ENCODE data around the gene TPSB2.

DNA sequence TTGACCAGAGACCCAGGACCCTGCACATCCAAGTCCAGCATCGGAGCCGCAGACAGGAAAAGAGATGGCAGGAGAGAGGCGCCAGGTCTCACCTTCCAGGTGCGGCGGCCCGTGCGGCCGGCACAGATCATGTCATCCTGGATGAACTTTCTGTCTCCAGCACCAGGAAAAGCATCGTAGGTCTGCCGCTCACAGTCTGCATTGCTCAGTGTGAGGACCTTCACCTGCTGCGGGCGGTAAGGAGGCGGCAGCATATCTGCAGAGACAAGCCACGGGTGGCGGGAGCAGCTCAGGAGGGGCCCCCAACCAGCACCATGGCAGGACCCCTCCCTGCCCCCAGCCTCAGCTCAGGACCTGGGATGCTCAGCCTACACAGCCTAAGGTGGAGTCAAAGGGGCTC is 43.8 kb upstream of the TPSB2 start:
- TF ChIP-seq CTCF (IDR thresholded peaks at IDR 0.05; ENCODE audit: borderline replicate concordance, extremely low read depth, low read length, poor library complexity, severe bottlenecking), result no peak
- TF ChIP-seq EZH2 (IDR thresholded peaks at IDR 0.05; ENCODE audit: borderline replicate concordance, low read depth, low read length, severe bottlenecking), result no peak
